ENCODE measurements around the gene CTCF.
"Not testable (repeated sequence)": the region's sequence is repeated elsewhere in the genome, so short reads cannot be mapped to it uniquely, and the experiment has no call there.

Gene CTCF

GRCh38 chr16:67526149-67526791 lies 36.1 kb upstream of the CTCF start:
- peaks cover 94% of the 10 kb centered on the region for H3K27me3 ChIP-seq (ENCODE audit: insufficient read depth, low read length)
- H3K4me3 ChIP-seq (ENCODE audit: low read length), result no peak overlapping the region

DNA sequence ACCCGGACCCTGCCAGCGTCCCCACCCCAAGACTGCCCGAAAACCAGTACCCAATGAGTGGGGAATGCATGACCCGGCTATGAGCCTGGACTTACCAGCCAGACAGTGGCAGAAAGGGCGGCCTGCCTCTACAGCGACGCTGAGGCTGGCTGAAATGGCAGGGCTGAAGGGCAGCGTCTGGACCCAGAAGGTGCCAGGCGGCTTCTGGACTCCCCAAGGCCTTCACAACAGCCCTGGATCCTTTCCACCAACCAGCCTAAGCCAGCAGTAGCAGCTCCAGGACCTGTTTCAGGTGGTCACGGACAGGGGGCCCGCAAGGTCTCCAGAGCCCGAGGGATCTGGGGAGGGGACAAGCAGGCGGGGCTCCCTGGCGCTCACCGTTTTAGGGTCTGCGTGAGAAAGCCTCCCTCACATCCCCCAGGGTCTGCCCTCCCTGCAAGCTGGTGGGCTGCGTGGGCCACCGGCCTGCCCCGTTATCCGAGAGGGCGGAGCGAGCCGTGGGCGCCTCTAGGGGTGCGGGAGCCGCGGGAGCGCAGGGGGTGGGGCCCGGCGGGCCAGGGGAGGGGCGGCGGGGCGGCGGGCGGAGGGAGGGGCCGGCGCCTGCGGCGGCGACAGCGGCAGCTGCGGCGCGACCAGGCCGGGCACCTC lies 34.0 kb upstream of the CTCF start, which contains the start of gene RIPOR1:
TSS of gene RIPOR1 (plus strand) at position 608 of the 648 bp plus-strand sequence. CDS start 9,618 bp downstream, outside the sequence.
- no peaks in the 10 kb centered on the region for H3K9me3 ChIP-seq (ENCODE audit: insufficient read depth, low read depth, low read length)
- H3K36me3 ChIP-seq (ENCODE audit: insufficient read depth, low read depth, low read length), result no peaks in the 10 kb centered on the region
- H3K27me3 ChIP-seq (ENCODE audit: insufficient read depth, low read length), result peaks cover 99% of the 10 kb centered on the region
- peak within 1 kb of the TSS; percentile 37; the same call in 1 of the 2 replicates for H3K9ac ChIP-seq (ENCODE audit: low read depth, low read length)
- no peaks in the 10 kb centered on the region; the same call in none of the 2 replicates for H3K4me1 ChIP-seq (ENCODE audit: insufficient read depth, low read length)
- peak within 1 kb of the TSS; percentile 66 for H3K4me3 ChIP-seq (ENCODE audit: low read length)
- H3K27ac ChIP-seq (ENCODE audit: low read length), result no peak within 1 kb of the TSS

More at GRCh38 chr16:67526149-67526791, 36.1 kb upstream of the CTCF start:
- Histone ChIP-seq H3K9me3 (ENCODE audit: insufficient read depth, low read depth, low read length) (no peaks in the 10 kb centered on the region), H3K9ac (ENCODE audit: low read depth, low read length) (no peak overlapping the region; the same call in 1 of the 2 replicates), H3K4me1 (ENCODE audit: insufficient read depth, low read length) (no peaks in the 10 kb centered on the region; the same call in none of the 2 replicates), H3K36me3 (ENCODE audit: insufficient read depth, low read depth, low read length) (no peaks in the 10 kb centered on the region), H3K27ac (ENCODE audit: low read length) (no peak overlapping the region)

DNA sequence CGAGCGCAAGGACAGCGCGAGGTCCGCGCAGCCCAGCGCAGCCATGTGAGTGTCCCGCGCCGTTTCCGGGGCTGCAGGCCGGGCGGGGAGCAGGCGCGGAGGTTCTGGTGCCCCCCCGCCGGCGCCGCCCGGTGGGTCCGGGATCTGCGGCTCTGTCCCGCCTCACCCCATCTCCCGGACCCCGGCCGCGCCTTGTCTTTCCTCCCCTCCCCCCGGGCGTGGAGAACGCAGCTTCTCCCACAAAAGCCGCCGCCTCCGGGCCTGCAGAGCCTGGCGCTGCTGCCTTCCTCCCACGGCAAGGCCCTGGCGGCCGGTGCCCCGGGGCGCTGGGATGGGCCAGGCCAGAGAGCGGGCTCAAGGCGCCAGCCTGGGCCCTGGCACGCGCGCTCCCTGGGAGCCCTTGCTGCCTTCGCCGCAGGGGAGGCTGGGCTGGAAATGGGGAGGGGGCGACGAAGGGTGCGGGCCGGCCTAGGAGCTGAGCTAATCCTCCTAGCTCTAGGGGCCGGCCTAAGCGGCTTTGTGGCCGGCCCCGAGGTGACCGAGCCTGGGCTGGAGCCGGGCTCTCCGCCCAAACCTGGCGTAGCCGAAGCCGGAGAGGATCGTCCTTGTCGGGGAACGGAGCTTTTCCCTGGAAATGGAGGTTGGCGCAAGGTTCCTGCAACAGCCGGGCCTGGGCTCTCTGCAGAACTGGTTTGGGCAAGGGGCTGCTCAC lies 33.3 kb upstream of the CTCF start:
- peak overlapping the region; percentile 37; the same call in 1 of the 2 replicates for H3K9ac ChIP-seq (ENCODE audit: low read depth, low read length)
- peaks cover 99% of the 10 kb centered on the region for H3K27me3 ChIP-seq (ENCODE audit: insufficient read depth, low read length)
- H3K27ac ChIP-seq (ENCODE audit: low read length), result no peak overlapping the region
- H3K9me3 ChIP-seq (ENCODE audit: insufficient read depth, low read depth, low read length), result no peaks in the 10 kb centered on the region
- peak overlapping the region; percentile 66 for H3K4me3 ChIP-seq (ENCODE audit: low read length)
- H3K4me1 ChIP-seq (ENCODE audit: insufficient read depth, low read length), result no peaks in the 10 kb centered on the region; the same call in none of the 2 replicates
- no peaks in the 10 kb centered on the region for H3K36me3 ChIP-seq (ENCODE audit: insufficient read depth, low read depth, low read length)

GRCh38 chr16:67529582-67530012 lies 32.7 kb upstream of the CTCF start:
- Histone ChIP-seq H3K27me3 (ENCODE audit: insufficient read depth, low read length) (peaks cover 99% of the 10 kb centered on the region), H3K27ac (ENCODE audit: low read length) (no peak overlapping the region)

DNA sequence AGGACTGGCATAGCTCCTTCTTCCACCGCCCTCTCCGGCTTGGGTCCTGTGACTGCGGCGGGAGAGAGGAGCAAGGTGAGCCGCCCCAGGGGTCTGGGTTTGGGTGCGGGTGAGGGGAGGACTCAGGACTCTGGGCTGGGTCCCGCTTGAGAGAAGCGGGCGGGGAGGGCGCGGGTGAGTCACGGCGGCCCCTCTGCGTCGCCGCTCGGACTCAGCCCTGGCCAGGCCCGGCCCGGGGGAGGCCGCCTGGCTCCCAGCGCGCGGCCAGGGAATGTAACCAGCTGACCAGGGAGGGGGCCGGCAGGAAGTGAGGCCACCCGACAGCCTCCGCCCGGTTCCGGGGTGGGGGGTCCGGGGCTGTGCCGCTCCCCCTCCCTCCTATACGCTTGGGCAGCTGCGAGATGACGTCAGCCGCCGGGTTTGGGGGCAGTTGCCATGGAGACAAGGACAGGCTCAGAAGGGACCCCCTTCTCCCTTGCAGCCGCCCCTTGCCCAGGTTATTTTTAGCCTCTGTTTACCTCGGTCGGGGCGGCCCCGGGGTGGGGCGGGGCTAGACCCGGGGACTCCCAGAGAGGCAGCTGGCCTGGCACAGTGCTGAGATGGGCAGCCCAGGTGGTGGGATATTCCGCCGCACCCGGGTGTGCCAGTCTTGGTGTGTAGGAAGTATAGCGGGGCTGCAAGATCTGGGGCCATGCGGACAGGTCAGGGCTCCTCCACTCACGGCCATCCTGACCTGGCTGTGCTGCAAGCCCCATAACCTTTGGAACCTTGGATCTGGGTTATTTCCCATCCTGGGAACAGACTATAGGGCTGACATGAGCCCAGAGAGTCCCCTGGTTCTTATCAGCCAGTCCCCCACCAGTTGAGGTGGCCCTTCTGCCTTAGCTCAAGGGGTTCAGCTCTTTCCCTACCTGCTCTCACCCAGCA lies 32.0 kb upstream of the CTCF start:
- no peaks in the 10 kb centered on the region for H3K36me3 ChIP-seq (ENCODE audit: insufficient read depth, low read depth, low read length)
- no peaks in the 10 kb centered on the region; the same call in none of the 2 replicates for H3K4me1 ChIP-seq (ENCODE audit: insufficient read depth, low read length)
- no peaks in the 10 kb centered on the region for H3K9me3 ChIP-seq (ENCODE audit: insufficient read depth, low read depth, low read length)
- no peak overlapping the region for H3K27ac ChIP-seq (ENCODE audit: low read length)
- H3K27me3 ChIP-seq (ENCODE audit: insufficient read depth, low read length), result peaks cover 99% of the 10 kb centered on the region
- no peak overlapping the region for H3K9ac ChIP-seq (ENCODE audit: low read depth, low read length)
- H3K4me3 ChIP-seq (ENCODE audit: low read length), result peak overlapping the region; percentile 66

More at GRCh38 chr16:67529582-67530012, 32.7 kb upstream of the CTCF start:
- Histone ChIP-seq H3K9ac (ENCODE audit: low read depth, low read length) (peak overlapping the region; percentile 37; the same call in 1 of the 2 replicates), H3K36me3 (ENCODE audit: insufficient read depth, low read depth, low read length) (no peaks in the 10 kb centered on the region), H3K4me3 (ENCODE audit: low read length) (peak overlapping the region; percentile 66), H3K4me1 (ENCODE audit: insufficient read depth, low read length) (no peaks in the 10 kb centered on the region; the same call in none of the 2 replicates), H3K9me3 (ENCODE audit: insufficient read depth, low read depth, low read length) (no peaks in the 10 kb centered on the region)

GRCh38 chr16:67531247-67531646 lies 31.1 kb upstream of the CTCF start:
- Histone ChIP-seq H3K27me3 (ENCODE audit: insufficient read depth, low read length) (peaks cover 99% of the 10 kb centered on the region), H3K9me3 (ENCODE audit: insufficient read depth, low read depth, low read length) (no peaks in the 10 kb centered on the region), H3K9ac (ENCODE audit: low read depth, low read length) (no peak overlapping the region), H3K4me3 (ENCODE audit: low read length) (no peak overlapping the region), H3K27ac (ENCODE audit: low read length) (no peak overlapping the region), H3K4me1 (ENCODE audit: insufficient read depth, low read length) (no peaks in the 10 kb centered on the region; the same call in none of the 2 replicates), H3K36me3 (ENCODE audit: insufficient read depth, low read depth, low read length) (no peaks in the 10 kb centered on the region)

GRCh38 chr16:67533024-67533560 lies 29.2 kb upstream of the CTCF start:
- no peaks in the 10 kb centered on the region for H3K9me3 ChIP-seq (ENCODE audit: insufficient read depth, low read depth, low read length)
- H3K4me1 ChIP-seq (ENCODE audit: insufficient read depth, low read length), result no peaks in the 10 kb centered on the region; the same call in none of the 2 replicates
- H3K9ac ChIP-seq (ENCODE audit: low read depth, low read length), result no peak overlapping the region
- H3K36me3 ChIP-seq (ENCODE audit: insufficient read depth, low read depth, low read length), result no peaks in the 10 kb centered on the region
- no peak overlapping the region for H3K27ac ChIP-seq (ENCODE audit: low read length)
- peaks cover 99% of the 10 kb centered on the region for H3K27me3 ChIP-seq (ENCODE audit: insufficient read depth, low read length)
- no peak overlapping the region for H3K4me3 ChIP-seq (ENCODE audit: low read length)

DNA sequence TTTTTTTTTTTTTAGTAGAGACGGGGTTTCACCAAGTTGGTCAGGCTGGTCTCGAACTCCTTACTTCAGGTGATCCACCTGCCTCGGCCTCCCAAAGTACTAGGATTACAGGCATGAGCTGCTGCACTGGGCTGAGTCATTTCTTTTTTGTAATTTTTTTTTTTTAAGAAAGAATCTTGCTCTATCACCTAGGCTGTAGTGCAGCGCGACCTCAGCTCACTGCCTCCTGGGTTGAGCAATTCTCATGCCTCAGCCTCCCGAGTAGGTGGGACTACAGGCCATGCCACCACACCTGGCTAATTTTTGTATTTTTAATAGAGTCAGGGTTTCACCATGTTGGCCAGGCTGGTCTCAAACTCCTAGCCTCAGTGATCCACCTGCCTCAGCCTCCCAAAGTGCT lies 28.3 kb upstream of the CTCF start:
- H3K4me3 ChIP-seq (ENCODE audit: low read length); H3K9me3 ChIP-seq (ENCODE audit: insufficient read depth, low read depth, low read length); H3K36me3 ChIP-seq (ENCODE audit: insufficient read depth, low read depth, low read length); H3K4me1 ChIP-seq (ENCODE audit: insufficient read depth, low read length); H3K9ac ChIP-seq (ENCODE audit: low read depth, low read length); H3K27ac ChIP-seq (ENCODE audit: low read length): not testable (repeated sequence)
- H3K27me3 ChIP-seq (ENCODE audit: insufficient read depth, low read length), result peaks cover 100% of the 10 kb centered on the region

- Histone ChIP-seq H3K4me1 (ENCODE audit: insufficient read depth, low read length) (no peaks in the 10 kb centered on the region; the same call in 1 of the 2 replicates), H3K27me3 (ENCODE audit: insufficient read depth, low read length) (peaks cover 100% of the 10 kb centered on the region), H3K4me3 (ENCODE audit: low read length) (no peak overlapping the region), H3K36me3 (ENCODE audit: insufficient read depth, low read depth, low read length) (no peaks in the 10 kb centered on the region), H3K9ac (ENCODE audit: low read depth, low read length) (no peak overlapping the region), H3K9me3 (ENCODE audit: insufficient read depth, low read depth, low read length) (no peaks in the 10 kb centered on the region), H3K27ac (ENCODE audit: low read length) (no peak overlapping the region)
Measured at GRCh38 chr16:67534431-67534830, 27.9 kb upstream of the CTCF start.

DNA sequence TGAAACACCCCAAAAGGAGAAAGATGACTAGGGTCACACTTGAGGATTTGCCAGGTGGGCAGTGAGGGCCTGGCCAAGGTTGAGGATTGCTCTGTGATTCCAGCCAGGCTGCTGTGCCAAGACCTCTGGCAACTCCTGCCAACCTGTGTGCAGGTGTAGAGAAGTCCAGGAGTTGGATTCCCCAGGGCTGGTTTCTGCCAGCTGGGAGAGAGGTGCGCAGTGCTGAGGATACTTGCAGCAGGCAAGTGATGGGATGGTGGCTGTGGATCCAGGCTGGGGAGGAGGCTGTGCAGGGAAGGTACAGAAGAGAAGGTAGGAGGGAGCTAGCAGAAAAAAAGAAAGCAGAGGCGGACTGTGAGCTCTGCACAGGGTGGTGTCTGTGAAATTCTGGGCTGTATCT lies 27.1 kb upstream of the CTCF start:
- Histone ChIP-seq H3K4me1 (ENCODE audit: insufficient read depth, low read length) (no peaks in the 10 kb centered on the region), H3K9ac (ENCODE audit: low read depth, low read length) (no peak overlapping the region), H3K36me3 (ENCODE audit: insufficient read depth, low read depth, low read length) (no peaks in the 10 kb centered on the region), H3K9me3 (ENCODE audit: insufficient read depth, low read depth, low read length) (no peaks in the 10 kb centered on the region), H3K4me3 (ENCODE audit: low read length) (no peak overlapping the region), H3K27me3 (ENCODE audit: insufficient read depth, low read length) (peaks cover 100% of the 10 kb centered on the region), H3K27ac (ENCODE audit: low read length) (no peak overlapping the region)
